Endodermal cell (in vitro differentiated cells): ENCODE measurements around the gene NRXN2. TPM values are rescaled to one million over a fixed set of nuclear protein-coding genes. Genes with fewer than 3 reads are reported as not detected.

ENCODE experiments used
- DNase-seq: peaks from one replicate; pipeline ENCODE4 v3.0.0-alpha.2; 2017
- H3K27ac ChIP-seq: 2 replicates; pipeline ENCODE4 v1.5.1; 2013; ENCODE audit warnings: mild to moderate bottlenecking, low read depth, low read length, moderate library complexity
- H3K27me3 ChIP-seq: 2 replicates; pipeline ENCODE4 v1.6.1; 2013; ENCODE audit warnings: mild to moderate bottlenecking, low read length, moderate library complexity; ENCODE audit not compliant: insufficient read depth, control insufficient read depth, poor library complexity, severe bottlenecking
- H3K36me3 ChIP-seq: 2 replicates; pipeline ENCODE4 v1.7.0; 2013; ENCODE audit warnings: mild to moderate bottlenecking, low read length, moderate library complexity; ENCODE audit not compliant: control insufficient read depth, insufficient read depth
- H3K4me1 ChIP-seq: one replicate; pipeline ENCODE4 v1.7.0; 2013; ENCODE audit warnings: low read length; ENCODE audit not compliant: control insufficient read depth, insufficient read depth
- H3K4me3 ChIP-seq: 2 replicates; pipeline ENCODE4 v1.5.1; 2013; ENCODE audit warnings: mild to moderate bottlenecking, low read length, moderate library complexity
- H3K9ac ChIP-seq: 2 replicates; pipeline ENCODE4 v1.6.1; 2013; ENCODE audit warnings: mild to moderate bottlenecking, low read length, moderate library complexity; ENCODE audit not compliant: poor library complexity, severe bottlenecking; ENCODE audit errors: extremely low read depth
- H3K9me3 ChIP-seq: 2 replicates; pipeline ENCODE4 v1.6.1; 2013; ENCODE audit warnings: mild to moderate bottlenecking, low read length, moderate library complexity; ENCODE audit not compliant: control insufficient read depth
- H3K27ac Mint-ChIP-seq: 2 replicates; pipeline ENCODE4 v1.8.0; 2020; ENCODE audit warnings: mixed read lengths
- H3K27me3 Mint-ChIP-seq: 2 replicates; pipeline ENCODE4 v1.8.0; 2021; ENCODE audit warnings: mild to moderate bottlenecking, mixed read lengths; ENCODE audit not compliant: insufficient read depth
- H3K36me3 Mint-ChIP-seq: 2 replicates; pipeline ENCODE4 v1.8.0; 2020; ENCODE audit warnings: low read depth, mixed read lengths
- H3K4me1 Mint-ChIP-seq: 2 replicates; pipeline ENCODE4 v1.8.0; 2020; ENCODE audit warnings: mixed read lengths
- H3K4me3 Mint-ChIP-seq: 2 replicates; pipeline ENCODE4 v1.8.0; 2020; ENCODE audit warnings: mild to moderate bottlenecking, moderate library complexity, mixed read lengths
- H3K9me3 Mint-ChIP-seq: 2 replicates; pipeline ENCODE4 v1.8.0; 2020; ENCODE audit warnings: mild to moderate bottlenecking, mixed read lengths
- WGBS, 2 experiments: methylation state at CpG; one replicate each; pipeline versions ENCODE4 v1.1.5 to v1.1.7; 2013; ENCODE audit warnings: missing lambda C conversion rate in 2 of 2, mixed read lengths in 1 of 2; ENCODE audit not compliant: insufficient coverage in 1 of 2, insufficient read length in 1 of 2; 5-methylcytosine and 5-hydroxymethylcytosine counted together
- total RNA-seq, 2 donors: library from RNA; stranded (reverse); fragmentation: NEBNext Ultra II Directional in 1 of 2; extraction: Animal tissue kit (Norgen Biotek cat#: 25700) in 1 of 2; gene quantifications; 2 replicates in 1 of 2; 3 replicates in 1 of 2; pipeline ENCODE4 v1.2.1, GENCODE V29; 2021
- TF ChIP-seq, protein P1 (sequence below): fragments of 200-600 bp; sonication (generic); conservative IDR thresholded peaks from 2 replicates; pipeline ENCODE4 v1.5.0; 2021; ENCODE audit warnings: antibody characterized with exemption, mild to moderate bottlenecking

NRXN2 gene
- total RNA-seq, 2 donors from 2014 or later = 1.00 to 1.5 TPM

DNA sequence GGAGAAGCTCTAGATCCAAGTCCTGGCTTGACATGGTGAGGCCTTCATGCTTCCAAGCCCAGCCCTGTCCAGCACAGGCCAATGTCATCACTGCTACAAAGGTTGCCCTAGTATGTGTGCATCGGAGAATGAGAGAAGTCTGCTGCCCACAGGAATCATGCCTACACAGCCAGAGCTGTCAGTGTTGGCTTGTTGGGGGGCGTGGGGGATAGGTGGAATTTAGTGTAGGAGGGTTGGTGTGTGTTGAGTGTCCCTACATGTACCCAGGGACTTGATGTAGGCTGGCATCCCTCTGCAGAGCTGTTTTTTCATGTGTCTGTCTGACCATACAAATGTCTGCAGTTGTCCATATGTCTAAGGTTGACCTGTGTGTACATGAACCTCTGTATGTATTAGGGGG, 94.4 kb downstream of the NRXN2 start:
- no peak for DNase-seq
- Histone ChIP-seq H3K4me3 (no peak overlapping the region), H3K36me3 (no peaks in the 10 kb centered on the region), H3K9me3 (no peaks in the 10 kb centered on the region), H3K9ac (no peak overlapping the region), H3K4me1 (no peaks in the 10 kb centered on the region), H3K27ac (no peak overlapping the region), H3K27me3 (no peaks in the 10 kb centered on the region)
- Mint-ChIP-seq H3K4me1 (no peaks in the 10 kb centered on the region), H3K4me3 (no peak overlapping the region), H3K9me3 (no peaks in the 10 kb centered on the region), H3K36me3 (no peaks in the 10 kb centered on the region), H3K27ac (no peak overlapping the region), H3K27me3 (peaks cover 46% of the 10 kb centered on the region)
- WGBS, 2 experiments = 89 to 94% methylated on average over 2 of the region's 2 CpGs
- TF ChIP-seq, protein P1, sequence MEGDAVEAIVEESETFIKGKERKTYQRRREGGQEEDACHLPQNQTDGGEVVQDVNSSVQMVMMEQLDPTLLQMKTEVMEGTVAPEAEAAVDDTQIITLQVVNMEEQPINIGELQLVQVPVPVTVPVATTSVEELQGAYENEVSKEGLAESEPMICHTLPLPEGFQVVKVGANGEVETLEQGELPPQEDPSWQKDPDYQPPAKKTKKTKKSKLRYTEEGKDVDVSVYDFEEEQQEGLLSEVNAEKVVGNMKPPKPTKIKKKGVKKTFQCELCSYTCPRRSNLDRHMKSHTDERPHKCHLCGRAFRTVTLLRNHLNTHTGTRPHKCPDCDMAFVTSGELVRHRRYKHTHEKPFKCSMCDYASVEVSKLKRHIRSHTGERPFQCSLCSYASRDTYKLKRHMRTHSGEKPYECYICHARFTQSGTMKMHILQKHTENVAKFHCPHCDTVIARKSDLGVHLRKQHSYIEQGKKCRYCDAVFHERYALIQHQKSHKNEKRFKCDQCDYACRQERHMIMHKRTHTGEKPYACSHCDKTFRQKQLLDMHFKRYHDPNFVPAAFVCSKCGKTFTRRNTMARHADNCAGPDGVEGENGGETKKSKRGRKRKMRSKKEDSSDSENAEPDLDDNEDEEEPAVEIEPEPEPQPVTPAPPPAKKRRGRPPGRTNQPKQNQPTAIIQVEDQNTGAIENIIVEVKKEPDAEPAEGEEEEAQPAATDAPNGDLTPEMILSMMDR = no peak

DNA sequence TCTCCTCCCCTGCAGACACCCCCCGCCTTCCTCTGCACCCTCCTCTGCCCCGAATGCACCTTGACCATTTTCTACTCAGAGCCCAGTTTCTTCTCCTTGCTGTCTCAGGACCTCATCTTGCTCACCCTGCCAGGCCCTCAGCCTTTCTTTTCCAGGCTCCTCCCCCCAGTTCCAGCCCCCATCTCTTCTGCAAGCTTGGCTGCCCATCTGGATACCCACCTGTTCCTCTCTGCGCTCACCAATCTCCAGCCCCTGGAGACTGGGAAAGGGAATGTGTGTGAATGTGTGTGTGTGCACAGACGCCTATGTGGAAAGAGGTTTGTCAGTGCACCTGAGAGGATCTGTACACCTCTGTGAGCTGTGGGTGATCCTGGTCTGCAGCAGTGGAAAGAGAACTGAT, 95.6 kb downstream of the NRXN2 start:
- no peak overlapping the region for H3K9ac ChIP-seq
- H3K27me3 ChIP-seq = no peaks in the 10 kb centered on the region
- H3K9me3 ChIP-seq = no peaks in the 10 kb centered on the region
- H3K27me3 Mint-ChIP-seq = peaks cover 37% of the 10 kb centered on the region
- DNase-seq = no peak
- H3K27ac Mint-ChIP-seq = no peak overlapping the region
- no peaks in the 10 kb centered on the region for H3K9me3 Mint-ChIP-seq
- no peaks in the 10 kb centered on the region for H3K4me1 ChIP-seq
- no peak overlapping the region for H3K4me3 ChIP-seq
- TF ChIP-seq, protein P1 = no peak
- H3K4me1 Mint-ChIP-seq = no peaks in the 10 kb centered on the region
- H3K36me3 ChIP-seq = no peaks in the 10 kb centered on the region
- WGBS, 2 experiments = 88 to 94% methylated on average over 3 to 4 of the region's 4 CpGs
- H3K36me3 Mint-ChIP-seq = no peaks in the 10 kb centered on the region
- H3K27ac ChIP-seq = no peak overlapping the region
- H3K4me3 Mint-ChIP-seq = no peak overlapping the region

DNA sequence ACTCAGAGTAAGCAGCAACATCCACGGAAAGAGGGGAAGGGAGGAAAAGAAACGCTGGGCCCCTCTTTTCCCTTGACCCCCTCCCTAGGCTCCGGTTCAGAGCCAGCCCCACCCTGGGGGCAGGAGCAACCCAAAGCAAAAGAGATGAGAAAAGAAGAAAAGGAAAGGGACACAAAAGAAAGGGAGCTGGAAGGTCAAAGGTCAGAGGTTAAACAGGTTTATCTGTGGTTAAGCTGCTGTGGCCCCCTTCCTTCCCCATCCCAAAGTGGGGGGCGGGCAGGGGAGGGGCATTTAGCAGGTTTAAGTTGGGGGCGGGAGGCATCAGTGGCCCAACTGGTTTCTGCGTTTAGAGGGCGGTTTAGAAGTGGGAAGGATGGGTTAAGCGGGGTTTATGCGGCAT, 96.4 kb downstream of the NRXN2 start:
- Mint-ChIP-seq H3K27ac (no peak overlapping the region), H3K36me3 (no peaks in the 10 kb centered on the region), H3K4me3 (no peak overlapping the region), H3K27me3 (peaks cover 30% of the 10 kb centered on the region), H3K4me1 (no peaks in the 10 kb centered on the region), H3K9me3 (no peaks in the 10 kb centered on the region)
- Histone ChIP-seq H3K27me3 (no peaks in the 10 kb centered on the region), H3K9ac (no peak overlapping the region), H3K36me3 (no peaks in the 10 kb centered on the region), H3K4me1 (no peaks in the 10 kb centered on the region), H3K9me3 (no peaks in the 10 kb centered on the region), H3K27ac (no peak overlapping the region), H3K4me3 (no peak overlapping the region)
- TF ChIP-seq, protein P1 = no peak
- DNase-seq = no peak
- 88% methylated on average over 8 of the region's 9 CpGs; no CpG with 5 or more reads in 1 of the 2 experiments for WGBS, 2 experiments
